ENCODE measurements around the gene SLC38A4. TPM values are rescaled to one million over a fixed set of nuclear protein-coding genes. Genes with fewer than 3 reads are reported as not detected.

SLC38A4 gene
- total and polyA plus RNA-seq, 2 donors (not counting 1 experiment from before 2014, with no cell fraction given) = 5.5 to 6.1 TPM

DNA sequence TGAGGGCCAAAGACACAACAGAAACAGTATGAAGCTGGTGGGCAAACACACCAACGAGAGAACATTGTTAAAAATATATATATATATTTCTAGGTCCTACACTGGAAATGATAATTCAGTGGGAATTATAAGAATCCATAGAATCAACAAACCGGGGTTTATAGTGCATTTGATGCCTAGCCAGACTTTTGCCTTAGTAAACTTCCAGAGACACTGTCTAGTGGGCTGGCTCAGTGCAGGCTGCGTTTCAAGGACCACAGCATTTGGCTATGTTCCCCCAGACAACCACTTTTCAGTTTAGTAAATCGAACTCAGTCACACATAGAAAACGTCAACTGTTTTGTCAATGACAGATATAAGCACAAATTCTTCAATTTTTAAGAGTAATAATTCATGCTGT is 41.9 kb downstream of the SLC38A4 start:
- peaks cover 26% of the 10 kb centered on the region for H3K4me1 ChIP-seq (ENCODE audit: control insufficient read depth, extremely low read depth, insufficient read depth, low read length)
- H3K4me2 ChIP-seq (ENCODE audit: extremely low read depth, insufficient read depth, low read length) = peak overlapping the region; percentile 11
- no peaks in the 10 kb centered on the region for H4K20me1 ChIP-seq (ENCODE audit: control insufficient read depth, extremely low read depth, insufficient read depth, low read length)
- no peaks in the 10 kb centered on the region for H3K27me3 ChIP-seq (ENCODE audit: control insufficient read depth, insufficient read depth, low read length)
- H3K4me3 ChIP-seq (replicated peaks in 1 of 4; ENCODE audit: control extremely low read depth in 1 of 4, insufficient read depth in 1 of 4, low read depth in 3 of 4, low read length in 4 of 4) = no peak overlapping the region
- H3K27ac ChIP-seq (ENCODE audit: insufficient read depth, low read length) = no peak overlapping the region
- H3K79me2 ChIP-seq (ENCODE audit: control insufficient read depth, insufficient read depth, low read length) = no peaks in the 10 kb centered on the region
- H3K9me3 ChIP-seq (ENCODE audit: control insufficient read depth, insufficient read depth, low read depth, low read length) = no peaks in the 10 kb centered on the region
- H2AFZ ChIP-seq (ENCODE audit: low read length) = no peak overlapping the region
- H3K36me3 ChIP-seq (ENCODE audit: control insufficient read depth, insufficient read depth, low read length) = no peaks in the 10 kb centered on the region
- TF ChIP-seq, protein P1, sequence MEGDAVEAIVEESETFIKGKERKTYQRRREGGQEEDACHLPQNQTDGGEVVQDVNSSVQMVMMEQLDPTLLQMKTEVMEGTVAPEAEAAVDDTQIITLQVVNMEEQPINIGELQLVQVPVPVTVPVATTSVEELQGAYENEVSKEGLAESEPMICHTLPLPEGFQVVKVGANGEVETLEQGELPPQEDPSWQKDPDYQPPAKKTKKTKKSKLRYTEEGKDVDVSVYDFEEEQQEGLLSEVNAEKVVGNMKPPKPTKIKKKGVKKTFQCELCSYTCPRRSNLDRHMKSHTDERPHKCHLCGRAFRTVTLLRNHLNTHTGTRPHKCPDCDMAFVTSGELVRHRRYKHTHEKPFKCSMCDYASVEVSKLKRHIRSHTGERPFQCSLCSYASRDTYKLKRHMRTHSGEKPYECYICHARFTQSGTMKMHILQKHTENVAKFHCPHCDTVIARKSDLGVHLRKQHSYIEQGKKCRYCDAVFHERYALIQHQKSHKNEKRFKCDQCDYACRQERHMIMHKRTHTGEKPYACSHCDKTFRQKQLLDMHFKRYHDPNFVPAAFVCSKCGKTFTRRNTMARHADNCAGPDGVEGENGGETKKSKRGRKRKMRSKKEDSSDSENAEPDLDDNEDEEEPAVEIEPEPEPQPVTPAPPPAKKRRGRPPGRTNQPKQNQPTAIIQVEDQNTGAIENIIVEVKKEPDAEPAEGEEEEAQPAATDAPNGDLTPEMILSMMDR (conservative IDR thresholded peaks at IDR 0.05 in 1 of 2, IDR thresholded peaks at IDR 0.05 in 1 of 2; ENCODE audit: low read depth in 1 of 2, low read length in 2 of 2) = no peak
- TF ChIP-seq EZH2 (IDR thresholded peaks at IDR 0.05; ENCODE audit: low read length, missing control alignments) = no peak
- peak in 1 of 2 donors; percentile 65 for DNase-seq (ENCODE audit: low read depth in 2 of 2)
- H3K9ac ChIP-seq (ENCODE audit: insufficient read depth, low read length) = no peak overlapping the region

- H3K9ac ChIP-seq (ENCODE audit: insufficient read depth, low read length) = no peak overlapping the region
- H3K4me3 ChIP-seq (replicated peaks in 1 of 4; ENCODE audit: control extremely low read depth in 1 of 4, insufficient read depth in 1 of 4, low read depth in 3 of 4, low read length in 4 of 4) = no peak overlapping the region
- DNase-seq (ENCODE audit: low read depth in 2 of 2) = no peak
- H3K27ac ChIP-seq (ENCODE audit: insufficient read depth, low read length) = no peak overlapping the region
- no peak overlapping the region for H3K4me2 ChIP-seq (ENCODE audit: extremely low read depth, insufficient read depth, low read length)
- TF ChIP-seq, protein P1 (conservative IDR thresholded peaks at IDR 0.05 in 1 of 2, IDR thresholded peaks at IDR 0.05 in 1 of 2; ENCODE audit: low read depth in 1 of 2, low read length in 2 of 2) = no peak
- no peak for TF ChIP-seq EZH2 (IDR thresholded peaks at IDR 0.05; ENCODE audit: low read length, missing control alignments)
- H3K36me3 ChIP-seq (ENCODE audit: control insufficient read depth, insufficient read depth, low read length) = no peaks in the 10 kb centered on the region
- H3K79me2 ChIP-seq (ENCODE audit: control insufficient read depth, insufficient read depth, low read length) = no peaks in the 10 kb centered on the region
- H4K20me1 ChIP-seq (ENCODE audit: control insufficient read depth, extremely low read depth, insufficient read depth, low read length) = no peaks in the 10 kb centered on the region
- H2AFZ ChIP-seq (ENCODE audit: low read length) = no peak overlapping the region
- H3K27me3 ChIP-seq (ENCODE audit: control insufficient read depth, insufficient read depth, low read length) = no peaks in the 10 kb centered on the region
- no peaks in the 10 kb centered on the region for H3K9me3 ChIP-seq (ENCODE audit: control insufficient read depth, insufficient read depth, low read depth, low read length)
- peaks cover 5% of the 10 kb centered on the region for H3K4me1 ChIP-seq (ENCODE audit: control insufficient read depth, extremely low read depth, insufficient read depth, low read length)
Measured at GRCh38 chr12:46779879-46780278, 45.9 kb downstream of the SLC38A4 start.

- no peaks in the 10 kb centered on the region for H3K36me3 ChIP-seq (ENCODE audit: control insufficient read depth, insufficient read depth, low read length)
- H4K20me1 ChIP-seq (ENCODE audit: control insufficient read depth, extremely low read depth, insufficient read depth, low read length) = no peaks in the 10 kb centered on the region
- no peak overlapping the region for H3K4me2 ChIP-seq (ENCODE audit: extremely low read depth, insufficient read depth, low read length)
- H3K27ac ChIP-seq (ENCODE audit: insufficient read depth, low read length) = no peak overlapping the region
- H3K4me1 ChIP-seq (ENCODE audit: control insufficient read depth, extremely low read depth, insufficient read depth, low read length) = peaks cover 8% of the 10 kb centered on the region
- H2AFZ ChIP-seq (ENCODE audit: low read length) = no peak overlapping the region
- no peaks in the 10 kb centered on the region for H3K79me2 ChIP-seq (ENCODE audit: control insufficient read depth, insufficient read depth, low read length)
- no peak overlapping the region for H3K4me3 ChIP-seq (replicated peaks in 1 of 4; ENCODE audit: control extremely low read depth in 1 of 4, insufficient read depth in 1 of 4, low read depth in 3 of 4, low read length in 4 of 4)
- DNase-seq (ENCODE audit: low read depth in 2 of 2) = no peak
- TF ChIP-seq, protein P1 (conservative IDR thresholded peaks at IDR 0.05 in 1 of 2, IDR thresholded peaks at IDR 0.05 in 1 of 2; ENCODE audit: low read depth in 1 of 2, low read length in 2 of 2) = no peak
- no peak for TF ChIP-seq EZH2 (IDR thresholded peaks at IDR 0.05; ENCODE audit: low read length, missing control alignments)
- H3K9me3 ChIP-seq (ENCODE audit: control insufficient read depth, insufficient read depth, low read depth, low read length) = no peaks in the 10 kb centered on the region
- H3K27me3 ChIP-seq (ENCODE audit: control insufficient read depth, insufficient read depth, low read length) = no peaks in the 10 kb centered on the region
- H3K9ac ChIP-seq (ENCODE audit: insufficient read depth, low read length) = no peak overlapping the region
Measured at GRCh38 chr12:46779063-46779462, 46.7 kb downstream of the SLC38A4 start.
